CD4-positive, CD25-positive, alpha-beta regulatory T cell (primary cell): ENCODE data around the gene SSTR3. TPM values are rescaled to one million over a fixed set of nuclear protein-coding genes. Genes with fewer than 3 reads are reported as not detected.
"Not testable (repeated sequence)": the region's sequence is repeated elsewhere in the genome, so short reads cannot be mapped to it uniquely, and the experiment has no call there.

Experiments
- ATAC-seq, 2 donors: fragments of 150-1000 bp; cut with Tn5 transposase; one replicate each; pipeline ENCODE4 v1.10.0; 2021; ENCODE audit warnings: low read depth in 2 of 2, moderate number of reproducible peaks in 2 of 2, moderate library complexity in 1 of 2
- DNase-seq, 3 donors: peaks; one replicate each; pipeline versions ENCODE4 v3.0.0 to v3.0.0-alpha.2; 2012 to 2022; ENCODE audit warnings: mixed read lengths in 1 of 3
- H3K27ac ChIP-seq: one replicate; pipeline ENCODE4 v1.7.0; 2013; ENCODE audit warnings: mild to moderate bottlenecking, low read length; ENCODE audit not compliant: insufficient read depth, poor library complexity, severe bottlenecking
- H3K27me3 ChIP-seq: one replicate; pipeline ENCODE4 v1.7.0; 2013; ENCODE audit warnings: low read length; ENCODE audit not compliant: control insufficient read depth, insufficient read depth
- H3K36me3 ChIP-seq: one replicate; pipeline ENCODE4 v1.7.0; 2013; ENCODE audit warnings: mild to moderate bottlenecking, low read length, moderate library complexity; ENCODE audit not compliant: control insufficient read depth, insufficient read depth
- H3K4me1 ChIP-seq: 2 replicates; pipeline ENCODE4 v1.7.0; 2013; ENCODE audit warnings: mild to moderate bottlenecking, low read length; ENCODE audit not compliant: insufficient read depth, control insufficient read depth, poor library complexity, severe bottlenecking
- H3K4me3 ChIP-seq: one replicate; pipeline ENCODE4 v1.7.0; 2013; ENCODE audit warnings: low read depth, mild to moderate bottlenecking, low read length, moderate library complexity
- H3K9me3 ChIP-seq, 2 experiments: 1 replicate in 1 of 2; 2 replicates in 1 of 2; pipeline ENCODE4 v1.7.0; 2013; ENCODE audit warnings: low read length in 2 of 2, mild to moderate bottlenecking in 1 of 2, moderate library complexity in 1 of 2; ENCODE audit not compliant: control insufficient read depth in 2 of 2
- H3K27ac Mint-ChIP-seq, 3 donors: one replicate each; pipeline ENCODE4 v1.8.0; 2020 to 2022; ENCODE audit warnings: mild to moderate bottlenecking in 3 of 3, mixed read lengths in 3 of 3, moderate library complexity in 2 of 3
- H3K27me3 Mint-ChIP-seq: one replicate; pipeline ENCODE4 v1.8.0; 2022; ENCODE audit warnings: mild to moderate bottlenecking, mixed read lengths
- H3K36me3 Mint-ChIP-seq: one replicate; pipeline ENCODE4 v1.8.0; 2020; ENCODE audit warnings: mixed read lengths
- H3K4me1 Mint-ChIP-seq, 4 donors: one replicate each; pipeline ENCODE4 v1.8.0; 2020 to 2022; ENCODE audit warnings: mixed read lengths in 4 of 4, mild to moderate bottlenecking in 1 of 4
- H3K4me3 Mint-ChIP-seq, 4 donors: one replicate each; pipeline ENCODE4 v1.8.0; 2020 to 2022; ENCODE audit warnings: mild to moderate bottlenecking in 4 of 4, mixed read lengths in 4 of 4, moderate library complexity in 3 of 4
- H3K9me3 Mint-ChIP-seq, 7 donors: one replicate each; pipeline ENCODE4 v1.8.0; 2020 to 2022; ENCODE audit warnings: mixed read lengths in 7 of 7, mild to moderate bottlenecking in 3 of 7, moderate library complexity in 2 of 7
- polyA plus RNA-seq, 4 donors: library from polyadenylated mRNA; unstranded; fragments of 300-500 nt; fragmentation: Illumina TruSeq; gene quantifications; one replicate each; pipeline ENCODE4 v1.2.3, GENCODE V29; 2021
- total RNA-seq: library from RNA; stranded (reverse); gene quantifications from one replicate; pipeline ENCODE4 v1.2.3, GENCODE V29; 2022

SSTR3 gene
- total and polyA plus RNA-seq, 5 donors from 2014 or later: 2.5 to 4.4 (median 4.3) TPM

DNA sequence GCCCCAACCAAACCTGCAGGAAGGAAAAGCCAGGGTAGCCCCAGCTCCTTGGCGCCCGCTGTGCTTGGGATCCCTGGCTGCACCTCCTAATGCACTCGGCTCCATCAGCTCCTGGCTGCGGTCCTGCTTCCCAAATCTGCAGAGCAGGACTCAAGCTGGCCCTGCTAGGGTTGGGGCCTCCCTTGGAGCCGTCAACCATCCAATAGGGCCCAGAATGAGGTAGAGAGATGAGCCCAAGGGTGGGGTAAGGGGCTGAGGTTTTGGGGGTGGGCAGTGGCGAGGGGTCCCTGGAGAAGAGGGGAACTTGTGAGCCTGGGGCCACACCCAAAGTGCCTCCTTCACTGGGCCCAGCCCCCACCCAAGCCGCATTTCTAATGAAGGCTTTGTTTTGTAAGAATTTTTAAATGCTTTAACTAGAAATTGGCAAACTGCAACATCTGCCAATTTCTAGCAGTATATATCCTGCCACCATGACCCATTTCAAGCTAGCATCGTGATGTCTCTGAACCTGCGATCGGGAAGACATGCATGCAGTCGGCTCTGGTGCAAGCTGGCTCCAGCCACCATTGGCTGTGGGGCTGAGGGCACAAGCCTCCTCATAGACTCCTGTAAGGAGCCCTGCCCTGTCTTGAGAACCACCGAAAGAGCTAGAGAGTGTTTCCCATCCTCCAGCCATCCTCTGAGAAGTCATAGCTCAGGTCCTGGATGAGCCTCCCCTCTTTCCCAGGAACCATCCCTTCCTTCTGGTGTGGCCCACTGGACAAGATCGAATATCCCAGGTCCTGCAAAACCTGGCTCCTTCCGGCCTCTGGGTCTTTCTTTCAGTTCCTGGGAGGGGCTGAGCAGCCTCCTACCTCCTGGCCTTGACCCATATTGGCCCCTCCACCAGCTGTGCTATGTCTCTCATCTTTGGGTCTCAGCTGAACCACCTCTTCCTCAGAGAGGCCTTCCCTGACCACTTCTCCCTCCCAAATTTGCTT is 39.7 kb downstream of the SSTR3 start:
- Histone ChIP-seq H3K4me1 (peaks cover 80% of the 10 kb centered on the region), H3K36me3 (peaks cover 22% of the 10 kb centered on the region), H3K27ac (peak overlapping the region; percentile 55), H3K4me3 (no peak overlapping the region), H3K27me3 (no peaks in the 10 kb centered on the region), H3K9me3 (no peaks in the 10 kb centered on the region)
- peak overlapping the region; percentile 83 to 94 (median 94) for H3K27ac Mint-ChIP-seq
- H3K9me3 Mint-ChIP-seq: no peaks in the 10 kb centered on the region
- no peaks in the 10 kb centered on the region for H3K27me3 Mint-ChIP-seq
- H3K4me3 Mint-ChIP-seq: peak overlapping the region in 2 of 4 donors; percentile 42 to 67
- no peak for DNase-seq
- peaks cover 14 to 94% (median 67%) of the 10 kb centered on the region in 4 donors for H3K4me1 Mint-ChIP-seq
- peaks cover 34% of the 10 kb centered on the region for H3K36me3 Mint-ChIP-seq
- no peak for ATAC-seq

DNA sequence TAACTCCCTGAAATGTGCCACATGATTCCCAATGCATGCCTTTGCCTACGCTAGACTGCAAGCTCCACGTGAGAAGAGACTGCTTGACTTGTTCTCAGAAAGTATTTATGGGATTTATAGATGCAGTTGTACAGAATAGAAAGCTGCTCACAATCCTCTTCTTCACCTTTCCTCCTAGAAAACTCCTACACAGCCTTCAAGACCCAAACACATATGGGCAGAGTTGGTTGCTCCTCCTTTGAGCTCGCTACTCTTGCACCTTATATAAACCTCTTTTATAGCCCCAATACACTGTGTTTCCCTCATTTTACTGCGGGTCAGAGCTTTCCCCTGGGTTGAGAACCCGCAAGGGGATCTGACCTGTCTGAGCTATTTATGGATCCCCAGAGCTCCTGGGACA is 40.6 kb downstream of the SSTR3 start:
- H3K27ac Mint-ChIP-seq: peak overlapping the region; percentile 94 to 99 (median 98)

DNA sequence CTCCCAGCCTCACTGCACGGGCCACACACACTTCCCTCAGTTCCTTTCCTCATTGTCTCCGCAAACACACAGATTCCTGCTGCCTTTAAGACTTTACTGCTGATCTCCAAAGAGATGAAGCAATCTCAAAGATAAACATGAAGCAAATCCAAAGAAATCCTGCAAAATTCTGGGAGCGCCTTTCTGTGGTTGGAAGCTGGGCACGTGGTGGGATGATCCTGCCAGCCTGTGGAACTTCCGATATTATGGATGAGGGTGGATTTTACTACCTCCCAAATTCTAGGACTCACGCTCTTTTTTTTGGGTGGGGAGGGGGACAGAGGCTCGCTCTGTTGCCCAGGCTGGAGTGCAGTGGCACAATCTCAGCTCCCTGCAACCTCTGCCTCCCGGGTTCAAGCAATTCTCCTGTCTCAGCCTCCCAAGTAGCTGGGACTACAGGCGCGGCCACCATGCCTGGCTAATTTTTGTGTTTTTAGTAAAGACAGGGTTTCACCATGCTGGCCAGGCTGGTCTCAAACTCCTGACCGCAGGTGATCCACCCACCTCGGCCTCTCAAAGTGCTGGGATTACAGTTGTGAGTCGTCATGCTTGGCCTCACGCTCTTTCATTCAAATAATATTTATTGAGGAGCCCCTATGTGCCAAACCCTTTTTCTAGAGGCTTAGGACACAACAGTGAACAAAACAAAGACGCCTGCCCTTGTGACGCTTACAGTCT is 41.4 kb downstream of the SSTR3 start:
- Mint-ChIP-seq H3K4me3 (peak overlapping the region in 3 of 4 donors; percentile 41 to 97 (median 84)), H3K4me1 (peaks cover 14 to 94% (median 62%) of the 10 kb centered on the region in 4 donors)
- DNase-seq: not testable (repeated sequence)

More for the DNA sequence above, 40.6 kb downstream of the SSTR3 start:
- ATAC-seq (no peak), DNase-seq (no peak)
- Histone ChIP-seq H3K27ac (peak overlapping the region; percentile 45), H3K4me1 (peaks cover 80% of the 10 kb centered on the region), H3K27me3 (no peaks in the 10 kb centered on the region), H3K4me3 (no peak overlapping the region), H3K36me3 (peaks cover 22% of the 10 kb centered on the region), H3K9me3 (no peaks in the 10 kb centered on the region)
- peak overlapping the region in 1 of 4 donors; percentile 84 for H3K4me3 Mint-ChIP-seq
- H3K36me3 Mint-ChIP-seq: peaks cover 32% of the 10 kb centered on the region
- H3K9me3 Mint-ChIP-seq: peaks cover 0 to 2% (median 0%) of the 10 kb centered on the region in 7 donors
- peaks cover 14 to 94% (median 65%) of the 10 kb centered on the region in 4 donors for H3K4me1 Mint-ChIP-seq
- H3K27me3 Mint-ChIP-seq: no peaks in the 10 kb centered on the region

DNA sequence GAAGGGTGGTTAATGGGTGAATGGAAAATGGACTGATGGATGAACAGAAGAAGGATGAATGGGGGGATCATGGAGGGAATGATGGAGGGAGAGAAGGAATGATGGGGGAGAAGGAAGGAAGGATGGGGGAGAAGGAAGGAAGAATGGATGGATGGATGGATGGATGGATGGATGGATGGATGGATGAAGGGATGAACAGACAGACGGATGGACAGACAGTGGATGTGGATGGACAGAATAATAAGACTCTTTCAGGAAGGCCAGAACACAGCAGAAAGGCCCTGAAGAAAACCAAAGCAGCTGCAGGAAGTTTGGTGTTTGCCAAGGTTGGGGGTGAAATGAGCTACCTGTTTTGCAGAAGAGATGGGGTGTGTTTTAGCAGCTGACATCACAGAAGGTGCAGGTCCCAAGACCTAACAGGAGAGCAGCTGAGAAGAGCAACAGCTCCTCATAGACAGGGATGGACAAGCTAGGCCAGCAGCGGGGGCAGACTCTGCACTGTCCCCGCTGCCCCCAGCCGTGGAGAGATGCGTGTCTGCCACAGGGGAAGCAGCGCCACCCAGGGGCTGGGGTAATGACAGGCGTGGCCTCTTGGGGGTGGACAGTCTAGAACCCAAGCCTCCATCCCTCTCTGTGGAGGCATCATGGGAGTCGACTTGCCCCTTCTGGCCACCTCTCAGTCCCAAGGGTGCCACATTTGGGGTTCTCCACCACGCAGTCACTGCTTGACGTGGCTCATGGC is 42.2 kb downstream of the SSTR3 start:
- peak overlapping the region; percentile 90 for H3K27ac ChIP-seq
- peaks cover 26% of the 10 kb centered on the region for H3K36me3 Mint-ChIP-seq
- peak in 2 of 3 donors; percentile 55 to 83 for DNase-seq

More for the DNA sequence above, 41.4 kb downstream of the SSTR3 start:
- H3K27me3 Mint-ChIP-seq, H3K9me3 Mint-ChIP-seq, ATAC-seq, H3K4me3 ChIP-seq, H3K9me3 ChIP-seq, H3K27me3 ChIP-seq: not testable (repeated sequence)
- Mint-ChIP-seq H3K27ac (peak overlapping the region; percentile 94 to 99 (median 98)), H3K36me3 (peaks cover 28% of the 10 kb centered on the region)
- H3K4me1 ChIP-seq: peaks cover 80% of the 10 kb centered on the region
- H3K36me3 ChIP-seq: peaks cover 22% of the 10 kb centered on the region
- peak overlapping the region; percentile 90 for H3K27ac ChIP-seq

DNA sequence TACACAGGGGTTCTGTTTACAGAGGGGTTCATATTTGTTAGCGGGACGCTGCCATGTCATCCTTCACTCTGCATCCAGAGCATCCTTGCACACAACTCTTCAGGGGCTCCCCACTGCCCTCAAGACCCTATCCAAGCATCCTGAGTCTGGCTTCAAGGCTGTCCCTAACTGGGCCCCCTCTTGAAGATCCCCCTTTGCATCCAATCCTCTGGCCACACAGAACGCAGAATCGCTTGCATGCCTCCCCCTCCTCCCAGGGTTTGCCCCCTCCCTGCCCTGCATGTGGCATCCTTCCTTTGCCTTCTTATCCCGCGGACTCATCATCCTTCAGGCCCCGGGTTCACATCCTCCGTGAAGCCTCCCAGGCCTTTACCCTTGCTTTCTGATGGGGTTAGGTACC is 42.9 kb downstream of the SSTR3 start:
- ATAC-seq (no peak), DNase-seq (no peak)
- Histone ChIP-seq H3K9me3 (no peaks in the 10 kb centered on the region), H3K27ac (peak overlapping the region; percentile 90), H3K36me3 (peaks cover 18% of the 10 kb centered on the region), H3K4me1 (peaks cover 90% of the 10 kb centered on the region), H3K27me3 (no peaks in the 10 kb centered on the region), H3K4me3 (peak overlapping the region; percentile 83)
- Mint-ChIP-seq H3K4me3 (peak overlapping the region; percentile 84 to 99 (median 97)), H3K27me3 (no peaks in the 10 kb centered on the region), H3K4me1 (peaks cover 14 to 94% (median 60%) of the 10 kb centered on the region in 4 donors), H3K36me3 (peaks cover 19% of the 10 kb centered on the region), H3K27ac (peak overlapping the region; percentile 94 to 99 (median 98)), H3K9me3 (peaks cover 0 to 2% (median 0%) of the 10 kb centered on the region in 7 donors)

More for the DNA sequence above, 42.2 kb downstream of the SSTR3 start:
- H3K36me3 ChIP-seq: peaks cover 22% of the 10 kb centered on the region
- Mint-ChIP-seq H3K27me3 (no peaks in the 10 kb centered on the region), H3K4me1 (peaks cover 14 to 94% (median 60%) of the 10 kb centered on the region in 4 donors), H3K27ac (peak overlapping the region; percentile 94 to 99 (median 98)), H3K9me3 (peaks cover 0 to 2% (median 0%) of the 10 kb centered on the region in 7 donors), H3K4me3 (peak overlapping the region; percentile 84 to 97 (median 92))
- H3K9me3 ChIP-seq: no peaks in the 10 kb centered on the region
- no peaks in the 10 kb centered on the region for H3K27me3 ChIP-seq
- ATAC-seq: peak; percentile 51 to 60
- peak overlapping the region; percentile 83 for H3K4me3 ChIP-seq
- H3K4me1 ChIP-seq: peaks cover 86% of the 10 kb centered on the region

DNA sequence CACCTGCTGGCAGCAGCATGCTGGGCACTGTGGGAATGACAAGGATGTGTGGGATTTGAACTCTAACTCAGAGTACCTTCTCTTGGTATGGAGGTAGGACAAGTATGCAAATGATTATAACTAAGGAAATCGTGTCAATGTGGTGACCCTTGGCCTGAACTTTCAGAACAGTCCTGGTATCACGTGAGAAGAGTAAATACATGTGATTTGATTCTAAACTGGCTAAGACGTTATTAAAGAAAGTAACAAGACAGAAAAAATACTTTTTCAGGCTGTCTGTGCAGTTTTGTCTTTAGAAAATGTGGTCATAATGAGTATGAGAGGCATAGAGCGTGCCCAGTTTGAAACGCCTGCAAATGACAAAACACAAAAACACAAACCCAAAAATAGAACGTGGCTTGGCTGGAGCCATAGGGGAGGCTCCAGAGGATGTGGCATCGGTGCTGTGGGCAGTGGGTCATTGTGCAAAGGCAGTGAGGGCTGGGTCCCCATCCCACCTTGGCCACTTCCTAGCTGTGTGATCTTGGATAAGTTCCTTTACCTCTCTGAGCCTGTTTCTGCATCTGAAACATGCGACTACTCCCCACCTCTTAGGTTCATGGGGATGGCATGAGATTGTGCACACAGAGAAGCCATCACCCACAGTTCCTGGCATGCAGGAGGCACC is 44.2 kb downstream of the SSTR3 start:
- no peaks in the 10 kb centered on the region for H3K27me3 Mint-ChIP-seq
- peaks cover 15% of the 10 kb centered on the region for H3K36me3 Mint-ChIP-seq
- H3K27ac ChIP-seq: peak overlapping the region; percentile 90
- H3K9me3 Mint-ChIP-seq: peaks cover 0 to 2% (median 0%) of the 10 kb centered on the region in 7 donors
- peak overlapping the region; percentile 94 to 99 (median 98) for H3K27ac Mint-ChIP-seq
- peaks cover 14 to 98% (median 61%) of the 10 kb centered on the region in 4 donors for H3K4me1 Mint-ChIP-seq
- H3K4me3 ChIP-seq: peak overlapping the region; percentile 83
- peak overlapping the region; percentile 84 to 99 (median 97) for H3K4me3 Mint-ChIP-seq
- DNase-seq (peak in 1 of 3 donors; percentile 68), ATAC-seq (no peak)
- peaks cover 99% of the 10 kb centered on the region for H3K4me1 ChIP-seq
- no peaks in the 10 kb centered on the region for H3K27me3 ChIP-seq
- peaks cover 5% of the 10 kb centered on the region for H3K36me3 ChIP-seq
- no peaks in the 10 kb centered on the region for H3K9me3 ChIP-seq
